ENCODE results near the gene NHLRC3.
"Not testable (repeated sequence)": the region's sequence is repeated elsewhere in the genome, so short reads cannot be mapped to it uniquely, and the experiment has no call there.

NHLRC3 gene, protein sequence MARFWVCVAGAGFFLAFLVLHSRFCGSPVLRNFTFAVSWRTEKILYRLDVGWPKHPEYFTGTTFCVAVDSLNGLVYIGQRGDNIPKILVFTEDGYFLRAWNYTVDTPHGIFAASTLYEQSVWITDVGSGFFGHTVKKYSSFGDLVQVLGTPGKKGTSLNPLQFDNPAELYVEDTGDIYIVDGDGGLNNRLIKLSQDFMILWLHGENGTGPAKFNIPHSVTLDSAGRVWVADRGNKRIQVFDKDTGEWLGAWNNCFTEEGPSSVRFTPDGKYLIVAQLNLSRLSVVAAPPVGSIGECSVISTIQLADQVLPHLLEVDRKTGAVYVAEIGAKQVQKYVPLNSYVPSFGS

DNA sequence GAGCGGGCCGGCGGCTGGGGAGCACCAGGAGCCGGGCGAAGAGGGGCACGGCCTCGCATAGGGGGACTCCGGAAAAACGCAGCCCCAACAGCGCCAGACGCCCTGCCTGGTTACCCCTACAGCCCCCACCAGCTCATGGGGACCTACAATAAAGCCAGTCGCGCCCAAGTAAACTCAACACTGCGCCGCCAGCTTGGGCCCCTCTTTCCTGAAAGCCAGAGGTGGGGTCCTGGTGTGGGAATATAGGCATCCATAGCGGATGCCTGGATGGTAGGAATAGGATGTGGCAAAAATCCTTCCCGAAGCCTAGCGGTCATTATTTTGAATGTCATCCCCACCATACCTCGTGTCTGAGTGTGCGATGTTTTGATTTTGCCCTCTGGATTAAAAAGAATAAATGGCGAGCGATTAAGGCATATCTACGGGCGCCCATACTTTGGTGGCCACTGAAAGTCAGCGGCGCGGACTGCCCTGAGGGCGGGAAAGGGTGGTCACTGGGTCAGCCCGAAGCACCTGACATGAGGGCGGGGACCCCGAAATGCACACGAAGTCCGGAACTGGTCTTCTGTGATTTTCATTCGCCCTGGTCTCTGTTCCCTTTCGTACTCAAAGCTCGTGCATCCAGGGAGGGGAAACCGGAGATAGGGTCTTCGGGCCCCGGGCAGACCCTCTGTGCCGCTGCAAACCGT, at the start of gene NHLRC3, which contains the start of gene PROSER1:
TSS of gene NHLRC3 (plus strand) at position 577 of the 689 bp plus-strand sequence. CDS start 184 bp downstream, outside the sequence.
TSS of gene PROSER1 (minus strand) at position 210 of the 689 bp plus-strand sequence. CDS start 847 bp downstream, outside the sequence.
- DNase-seq: peak; percentile 30

DNA sequence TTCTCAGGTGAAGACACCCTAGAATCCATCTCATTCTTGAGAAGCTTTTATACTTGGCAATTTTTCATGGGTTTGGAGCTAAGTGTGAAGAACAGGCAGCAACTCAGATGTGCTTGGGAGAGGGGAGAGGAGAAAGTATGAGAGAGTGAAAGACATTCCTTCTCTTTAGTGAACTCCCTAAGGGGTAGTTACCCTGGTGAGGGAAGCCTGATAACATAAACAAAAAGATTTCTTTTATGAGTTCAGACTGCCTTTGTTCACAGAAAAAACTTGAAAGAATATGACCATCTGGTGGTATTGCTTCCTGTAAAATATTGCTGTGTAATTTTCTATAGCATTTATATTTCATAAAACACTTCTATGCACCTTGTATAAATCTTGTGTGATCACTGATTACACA, 47.6 kb upstream of the NHLRC3 start, which contains the start of gene STOML3:
TSS of gene STOML3 (minus strand) at position 139 of the 400 bp plus-strand sequence. CDS start at position 29, 110 bp downstream.
- no peak for DNase-seq

DNA sequence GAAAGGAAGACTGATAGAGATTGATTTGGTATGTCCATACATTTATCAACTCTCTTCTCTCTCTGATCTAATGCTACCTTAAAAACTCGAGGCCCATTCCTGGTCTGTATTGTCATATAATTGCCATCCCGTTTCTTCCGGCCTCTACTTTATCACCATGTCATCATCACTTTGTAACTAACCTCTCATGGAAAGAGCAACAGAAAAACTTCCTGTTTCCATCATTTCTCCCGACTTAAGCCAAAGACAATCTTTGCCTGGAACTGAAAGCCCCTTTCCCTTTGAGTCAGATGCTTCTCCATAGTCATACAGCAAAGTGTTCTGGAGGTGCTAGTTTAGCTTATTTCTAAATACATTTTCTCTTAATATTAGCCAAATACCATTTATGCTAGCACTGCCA, 44.9 kb upstream of the NHLRC3 start:
- no peak for DNase-seq

DNA sequence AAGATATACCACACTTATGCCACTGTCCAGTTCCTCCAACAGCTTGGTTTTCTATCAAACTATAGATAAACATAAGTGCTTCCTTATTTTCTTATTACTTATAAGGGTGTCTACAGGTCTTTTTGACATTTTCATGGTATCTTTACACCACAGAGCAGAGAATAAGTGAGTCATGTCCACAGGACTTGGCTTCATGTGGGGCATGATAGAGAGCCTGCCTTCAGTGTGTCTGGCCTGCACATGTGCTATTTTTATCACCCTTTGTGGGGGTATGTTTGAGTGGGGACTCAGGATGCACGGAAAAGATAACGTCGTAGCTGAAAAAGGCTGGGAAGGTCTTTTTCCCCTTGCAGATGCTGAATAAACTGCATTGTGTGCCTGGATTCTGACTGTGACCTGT, 39.5 kb upstream of the NHLRC3 start:
- no peak for DNase-seq

DNA sequence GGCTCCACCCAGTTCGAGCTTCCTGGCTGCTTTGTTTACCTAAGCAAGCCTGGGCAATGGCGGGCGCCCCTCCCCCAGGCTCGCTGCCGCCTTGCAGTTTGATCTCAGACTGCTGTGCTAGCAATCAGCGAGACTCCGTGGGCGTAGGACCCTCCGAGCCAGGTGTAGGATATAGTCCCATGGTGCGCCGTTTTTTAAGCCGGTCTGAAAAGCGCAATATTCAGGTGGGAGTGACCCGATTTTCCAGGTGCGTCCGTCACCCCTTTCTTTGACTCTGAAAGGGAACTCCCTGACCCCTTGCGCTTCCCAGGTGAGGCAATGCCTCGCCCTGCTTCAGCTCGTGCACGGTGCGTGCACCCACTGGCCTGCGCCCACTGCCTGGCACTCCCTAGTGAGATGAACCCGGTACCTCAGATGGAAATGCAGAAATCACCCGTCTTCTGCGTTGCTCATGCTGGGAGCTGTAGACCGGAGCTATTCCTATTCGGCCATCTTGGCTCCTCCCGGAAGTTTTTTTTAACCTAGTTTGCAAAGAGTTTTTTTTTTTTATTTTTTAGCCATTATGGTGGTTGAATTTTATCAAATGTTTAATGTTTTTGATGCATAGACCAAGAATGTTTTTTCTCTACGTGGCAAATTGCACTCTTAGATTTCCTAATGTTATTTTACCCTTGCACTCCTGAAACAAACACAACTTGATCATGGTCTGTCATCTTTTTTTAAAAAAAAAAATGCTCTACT, 31.7 kb upstream of the NHLRC3 start:
- not testable (repeated sequence) for DNase-seq

DNA sequence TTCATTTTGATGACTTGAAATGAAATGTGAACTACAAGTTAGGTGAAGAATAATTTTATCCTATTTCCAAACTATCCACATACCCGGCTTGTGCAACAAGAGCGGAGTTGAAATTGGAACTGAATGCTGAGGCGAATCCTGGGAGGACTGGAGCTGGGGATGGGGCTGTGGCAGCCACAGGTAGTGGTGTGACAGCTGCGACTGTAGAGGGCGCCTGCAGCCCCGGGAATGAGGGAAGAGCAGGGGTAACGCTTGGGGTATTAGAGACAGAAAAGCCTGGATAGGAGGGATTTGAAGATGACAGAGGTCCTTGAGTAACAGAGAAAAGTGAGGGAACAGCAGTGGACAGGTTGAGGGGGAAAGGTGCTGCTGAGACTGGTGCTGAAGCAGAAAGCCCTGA, 25.6 kb upstream of the NHLRC3 start:
- no peak for DNase-seq

DNA sequence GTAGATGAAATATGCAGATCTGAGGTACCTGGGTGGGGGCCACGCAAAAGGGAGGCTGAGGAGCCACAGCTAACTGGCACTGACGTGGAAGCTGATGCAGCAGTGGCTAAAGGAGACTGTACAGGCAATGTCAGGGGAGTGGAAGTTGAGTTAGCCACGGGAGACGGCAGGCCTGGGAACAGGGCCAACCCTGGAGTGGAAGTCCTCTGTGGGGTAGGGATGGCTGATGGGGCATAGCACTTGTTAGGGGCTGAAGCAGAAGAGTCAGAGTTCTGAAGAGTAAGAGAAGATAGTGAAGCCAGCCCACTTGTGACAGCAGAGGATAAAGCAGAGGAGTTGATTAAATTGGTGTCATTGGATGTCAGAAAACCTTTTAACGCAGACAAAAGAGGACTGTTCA, 24.8 kb upstream of the NHLRC3 start:
- no peak for DNase-seq

DNA sequence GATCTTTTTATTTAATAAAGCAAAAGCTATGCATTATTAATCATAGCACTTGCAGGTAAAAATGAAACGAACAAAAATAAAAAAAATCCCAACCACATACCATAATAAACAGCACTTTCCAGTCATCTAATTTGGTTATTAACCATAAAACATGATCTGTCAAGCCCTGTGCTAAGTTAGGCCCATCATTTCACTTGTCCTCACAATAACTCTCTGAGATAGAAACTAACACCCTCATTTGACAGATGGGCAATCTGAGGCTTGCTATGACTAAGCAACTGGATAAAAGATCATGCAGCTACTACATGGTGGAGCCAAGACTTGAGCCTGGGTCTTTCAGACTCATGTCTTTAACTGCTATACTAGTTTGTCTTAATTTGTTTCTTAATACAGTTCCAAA, 22.2 kb upstream of the NHLRC3 start:
- no peak for DNase-seq

DNA sequence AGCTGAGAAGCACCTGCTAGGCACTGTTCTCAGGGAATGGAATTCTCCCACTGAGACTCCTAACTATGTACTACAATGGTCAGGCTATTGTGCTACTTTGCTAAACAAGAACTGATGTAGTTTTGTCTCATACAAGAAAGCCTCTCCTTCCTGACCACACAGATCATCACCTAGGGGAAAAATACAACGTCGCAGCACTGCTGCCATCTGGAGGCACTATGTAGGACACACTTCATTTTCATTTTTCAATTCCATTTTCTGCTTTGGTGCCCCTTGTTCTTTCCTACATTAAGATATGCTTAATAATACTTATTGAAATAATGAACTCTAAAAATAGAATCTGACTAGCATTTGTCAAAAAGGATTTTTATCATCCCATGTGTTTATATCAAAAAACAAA, 21.5 kb upstream of the NHLRC3 start:
- no peak for DNase-seq

DNA sequence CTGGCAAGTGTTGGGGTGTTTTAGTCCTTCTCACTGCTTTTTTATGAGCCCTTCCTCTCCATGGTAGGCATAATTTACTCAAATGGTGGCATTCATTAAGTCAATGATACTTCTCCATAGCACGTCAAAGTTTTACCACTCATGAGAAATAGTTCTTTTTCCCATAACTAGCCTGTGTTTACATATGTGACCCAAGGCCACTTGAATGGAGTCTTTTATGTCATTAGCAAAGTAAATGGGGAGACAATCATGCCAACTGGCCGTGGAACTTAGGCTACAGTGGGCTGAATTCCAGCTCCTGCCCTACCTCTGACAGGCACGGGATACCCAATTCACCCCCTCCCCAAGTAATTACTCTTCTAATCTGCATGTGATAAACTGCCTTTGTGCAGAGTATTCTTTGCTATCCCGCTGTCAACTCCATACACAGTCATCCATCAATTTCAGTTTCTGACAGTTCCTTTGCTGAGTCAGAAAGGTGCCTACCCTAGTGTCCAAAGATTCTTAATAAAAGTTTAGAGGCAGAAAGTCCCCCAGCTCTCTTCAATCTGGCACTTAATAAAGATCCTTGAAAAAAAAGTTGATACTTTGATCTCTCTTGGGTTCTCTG, 17.3 kb upstream of the NHLRC3 start:
- no peak for DNase-seq

DNA sequence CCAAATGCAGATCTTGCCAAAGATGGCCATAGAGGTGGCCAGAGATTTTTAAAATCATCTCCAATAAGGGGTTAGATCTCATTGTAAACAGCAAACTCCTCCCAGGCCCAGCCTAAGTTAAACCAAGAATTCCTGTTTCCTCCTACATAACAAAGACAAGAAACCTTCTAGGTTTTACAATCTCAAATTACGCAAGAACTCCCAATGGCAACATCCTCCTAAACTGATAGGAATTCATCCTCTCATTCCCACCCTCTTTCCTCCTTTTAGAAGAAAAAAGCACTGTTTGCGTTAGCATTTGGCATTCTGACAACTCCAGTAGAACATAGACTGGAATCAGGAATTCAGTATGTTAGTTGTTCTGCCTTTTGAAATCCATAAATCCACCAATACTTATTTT, 14.9 kb upstream of the NHLRC3 start:
- DNase-seq: no peak

DNA sequence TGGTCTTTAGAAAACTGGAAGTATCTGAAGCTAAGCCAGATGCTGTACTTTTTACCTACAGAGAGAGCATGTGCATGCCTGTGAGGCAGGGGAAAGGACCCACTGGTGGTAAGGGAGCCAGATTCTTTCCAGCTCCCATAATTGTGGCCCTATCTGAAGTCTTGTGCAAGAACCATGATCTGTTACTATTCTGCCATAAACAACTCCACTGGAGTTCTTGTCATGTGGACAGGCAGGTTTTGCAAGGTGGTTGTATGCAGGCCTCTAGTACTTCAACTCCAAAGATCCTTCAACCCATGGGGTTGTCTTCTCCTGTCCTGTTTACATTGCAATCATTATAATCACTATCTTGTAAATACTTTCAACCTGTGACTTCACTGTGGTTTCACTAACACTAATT, 14.5 kb upstream of the NHLRC3 start:
- DNase-seq: no peak

DNA sequence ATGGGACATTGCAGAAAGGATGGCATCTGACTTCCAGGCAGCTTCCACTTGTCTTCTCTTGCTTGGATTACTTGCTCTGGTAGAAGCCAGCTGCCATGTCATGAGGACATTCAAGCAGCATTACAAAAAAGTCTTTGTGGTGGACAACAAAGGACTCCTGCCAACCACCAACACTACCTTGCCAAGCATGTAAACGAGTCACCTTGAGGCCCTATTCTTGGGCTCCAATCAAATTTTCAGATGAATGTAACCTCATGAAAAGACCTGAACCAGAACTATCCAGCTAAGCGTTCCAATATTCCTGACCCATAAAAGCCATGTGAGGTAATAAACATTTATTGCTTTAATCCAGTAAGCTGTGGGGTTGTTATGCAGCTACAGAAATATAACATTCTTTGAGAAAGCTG, 12.8 kb upstream of the NHLRC3 start:
- DNase-seq: no peak

DNA sequence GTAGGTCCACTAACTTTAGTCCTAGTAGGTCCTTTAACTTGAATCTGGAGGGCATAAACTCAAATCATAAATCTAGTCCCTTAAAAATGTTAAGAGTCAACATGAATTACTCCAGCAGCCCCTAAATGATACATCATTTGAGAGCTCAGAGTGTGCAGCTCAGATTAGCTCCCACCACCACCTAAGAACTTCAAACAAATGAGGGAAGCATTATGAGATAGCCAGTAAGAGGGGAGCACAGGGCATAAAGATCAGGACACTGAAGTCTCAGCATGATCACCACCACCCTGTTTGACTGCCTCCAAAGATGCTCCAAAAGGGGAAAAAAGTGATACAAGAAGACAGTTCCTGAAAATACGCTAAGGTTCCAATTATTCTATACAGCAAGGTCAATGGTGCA, 6.1 kb upstream of the NHLRC3 start:
- no peak for DNase-seq

DNA sequence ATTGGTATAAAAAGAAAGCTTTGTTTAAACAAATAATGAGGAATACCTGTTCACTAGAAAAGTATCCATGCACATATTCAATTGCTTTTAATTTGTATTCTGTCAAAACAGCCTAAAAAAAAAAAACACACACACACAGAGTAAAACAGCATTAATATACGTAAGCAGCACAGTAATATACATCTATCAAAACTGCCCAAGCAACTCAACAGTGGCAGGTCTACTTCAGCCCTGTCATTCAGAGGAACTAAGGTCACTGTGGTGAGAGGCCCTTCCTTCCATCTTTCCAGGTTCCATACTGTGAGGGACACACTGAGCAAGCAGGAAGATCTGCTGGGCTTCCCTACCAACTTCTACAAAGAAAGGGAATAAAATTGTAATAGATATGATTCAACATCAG, 4.2 kb upstream of the NHLRC3 start:
- DNase-seq: no peak

DNA sequence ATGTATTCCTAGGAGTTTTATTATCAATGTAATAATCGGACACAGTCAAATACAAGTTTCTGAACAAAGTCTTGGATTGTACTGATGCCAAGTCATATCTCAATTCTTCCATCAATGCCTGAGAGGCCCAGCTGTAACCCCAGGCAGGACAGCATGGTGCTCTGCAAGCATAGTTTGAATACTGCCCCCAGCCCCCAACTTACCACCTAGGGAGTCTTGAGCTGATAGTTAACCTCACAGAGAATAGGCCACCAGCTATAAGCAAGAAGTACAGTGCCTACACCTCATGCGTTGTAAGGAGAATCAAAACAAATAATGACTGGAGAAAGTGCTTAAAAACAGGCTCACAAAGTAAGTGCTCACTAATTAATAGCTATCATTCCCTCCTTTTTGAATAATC, 3.1 kb upstream of the NHLRC3 start:
- DNase-seq: no peak

DNA sequence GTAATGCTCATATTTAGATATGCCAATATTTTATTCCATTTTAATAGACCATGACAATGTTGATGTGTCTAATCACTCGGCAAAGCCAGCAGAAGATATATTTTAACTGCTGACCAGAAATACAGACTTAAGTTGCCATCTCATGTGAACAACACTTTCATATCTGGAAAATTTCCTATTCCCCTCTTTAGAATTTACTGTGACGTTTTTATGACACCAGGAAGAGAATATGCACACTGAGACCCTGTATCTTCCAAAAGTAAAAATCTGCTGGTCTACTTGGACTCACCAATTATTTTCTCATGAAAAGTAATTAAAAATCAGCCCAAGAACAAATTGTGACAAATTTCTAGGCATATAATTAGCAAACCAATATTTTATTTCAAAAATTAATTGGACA, 2.5 kb upstream of the NHLRC3 start:
- no peak for DNase-seq

DNA sequence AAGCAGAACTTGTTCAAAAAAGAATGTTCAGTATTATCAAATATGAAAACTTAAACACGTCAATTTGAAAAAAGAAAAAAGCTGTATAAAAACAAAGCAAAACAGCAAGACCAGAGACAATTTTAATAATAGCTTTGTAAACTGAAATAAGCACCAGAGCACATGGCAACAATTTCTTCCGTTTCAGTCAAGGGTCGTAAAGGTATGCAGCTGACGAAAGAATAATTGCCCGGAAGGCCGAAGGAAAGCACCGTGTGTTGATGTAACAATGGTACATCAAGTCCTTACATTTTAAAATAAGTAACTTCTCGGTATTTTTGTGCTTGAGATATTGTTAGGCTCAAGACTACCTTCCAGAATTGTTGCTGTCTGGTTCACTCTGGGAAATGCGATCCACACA, 2.0 kb upstream of the NHLRC3 start:
- DNase-seq: no peak

DNA sequence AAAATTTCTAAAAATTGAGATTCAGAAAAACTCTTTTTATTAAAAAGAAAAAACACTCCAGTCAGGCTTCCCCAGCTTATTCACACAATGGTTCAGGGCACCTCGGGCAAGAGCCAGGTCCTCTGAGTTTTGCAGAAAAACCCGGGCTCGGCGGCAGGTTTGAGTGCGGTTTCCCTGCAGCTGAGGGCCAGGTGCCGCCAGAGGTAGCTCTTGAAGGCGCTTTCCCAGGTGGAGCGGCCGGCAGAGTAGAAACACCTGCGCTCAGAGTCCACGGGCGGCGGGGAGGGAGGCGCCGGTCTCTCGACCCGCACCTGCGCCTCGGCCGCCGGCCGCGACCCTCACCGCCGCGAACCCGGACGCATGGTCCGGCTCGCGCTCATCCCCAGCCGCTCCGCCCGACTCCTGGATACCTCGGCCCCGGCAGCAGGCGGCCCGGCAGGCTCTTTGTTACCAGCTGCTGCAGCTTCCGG, 811 bp upstream of the NHLRC3 start:
- DNase-seq: peak; percentile 11

DNA sequence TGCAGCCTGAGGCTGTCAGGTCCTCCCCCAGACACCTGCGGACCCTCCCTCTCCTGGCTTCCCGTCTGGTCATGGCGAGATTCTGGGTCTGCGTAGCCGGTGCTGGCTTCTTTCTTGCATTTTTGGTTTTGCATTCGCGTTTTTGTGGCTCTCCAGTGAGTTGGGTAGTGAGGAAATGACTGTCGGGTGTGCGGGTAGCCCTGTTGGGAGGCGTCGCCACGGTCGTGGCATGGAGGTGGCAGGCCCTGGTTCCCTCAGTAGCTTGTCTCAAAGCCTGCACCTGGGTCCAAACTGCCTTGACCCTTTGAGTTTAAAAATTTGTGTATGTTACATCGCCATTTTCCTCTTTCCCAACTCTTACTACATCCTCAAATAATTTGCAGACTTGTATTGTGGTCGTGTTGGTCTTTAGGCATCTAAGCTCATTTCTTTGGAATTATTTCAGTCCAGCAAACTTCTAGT, 344 bp downstream of the NHLRC3 start:
- no peak for DNase-seq

DNA sequence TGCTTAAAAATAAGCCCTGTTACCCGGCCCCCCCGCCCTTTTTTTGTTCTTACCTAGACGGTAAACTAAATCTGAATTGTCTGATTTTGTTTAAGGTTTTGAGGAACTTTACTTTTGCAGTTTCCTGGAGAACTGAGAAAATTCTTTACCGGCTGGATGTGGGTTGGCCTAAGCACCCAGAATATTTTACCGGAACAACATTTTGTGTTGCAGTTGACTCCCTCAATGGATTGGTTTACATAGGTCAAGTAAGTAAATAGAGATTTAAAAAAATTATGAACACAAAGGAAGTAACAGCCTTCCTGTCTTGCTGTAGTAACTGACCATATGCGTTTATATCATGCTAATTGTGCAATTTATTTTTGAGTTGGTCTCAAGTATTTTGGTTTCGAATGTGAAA, 785 bp downstream of the NHLRC3 start:
- no peak for DNase-seq

DNA sequence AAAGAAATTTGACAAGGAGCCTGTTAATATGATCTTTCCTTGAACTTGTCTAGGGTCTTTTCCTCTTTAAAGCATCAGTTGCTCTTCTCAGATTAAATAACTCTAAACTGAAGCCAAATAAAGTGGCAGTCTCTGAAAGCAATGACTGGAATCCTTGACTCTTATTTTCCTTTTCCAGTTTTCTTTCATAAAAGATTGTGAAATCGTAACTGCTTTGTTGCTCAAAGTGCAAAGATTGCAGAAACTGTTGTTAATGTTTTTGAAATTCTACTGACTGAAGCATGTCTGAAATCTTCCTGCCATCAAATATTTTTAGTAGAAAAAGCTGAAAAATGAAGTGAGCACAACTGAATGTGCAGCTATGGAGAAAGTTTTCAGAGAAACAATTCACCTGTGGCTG, 1.9 kb downstream of the NHLRC3 start:
- DNase-seq: no peak

DNA sequence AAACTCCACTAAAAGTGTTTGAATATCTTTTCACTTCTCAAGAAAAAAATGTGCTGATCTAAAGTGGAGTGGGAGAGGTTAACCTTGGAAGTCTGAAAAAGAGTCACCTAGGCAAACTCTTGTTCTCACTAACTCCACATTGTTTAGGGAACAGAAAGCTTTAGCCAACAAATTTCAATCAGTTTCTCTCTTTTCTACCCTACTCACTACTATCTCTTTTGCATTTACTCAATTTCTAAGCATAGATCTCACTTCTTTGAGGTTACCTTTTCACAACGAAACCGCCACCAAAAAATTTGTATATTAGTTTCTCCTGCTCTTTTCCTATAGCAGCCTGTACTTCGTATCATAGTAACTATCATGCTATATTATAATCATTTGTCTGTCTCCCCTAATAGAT, 6.3 kb downstream of the NHLRC3 start:
- no peak for DNase-seq
